Measurements from ENCODE around the gene CHD9NB.
"Not testable (repeated sequence)": the region's sequence is repeated elsewhere in the genome, so short reads cannot be mapped to it uniquely, and the experiment has no call there.

CHD9NB gene

DNA sequence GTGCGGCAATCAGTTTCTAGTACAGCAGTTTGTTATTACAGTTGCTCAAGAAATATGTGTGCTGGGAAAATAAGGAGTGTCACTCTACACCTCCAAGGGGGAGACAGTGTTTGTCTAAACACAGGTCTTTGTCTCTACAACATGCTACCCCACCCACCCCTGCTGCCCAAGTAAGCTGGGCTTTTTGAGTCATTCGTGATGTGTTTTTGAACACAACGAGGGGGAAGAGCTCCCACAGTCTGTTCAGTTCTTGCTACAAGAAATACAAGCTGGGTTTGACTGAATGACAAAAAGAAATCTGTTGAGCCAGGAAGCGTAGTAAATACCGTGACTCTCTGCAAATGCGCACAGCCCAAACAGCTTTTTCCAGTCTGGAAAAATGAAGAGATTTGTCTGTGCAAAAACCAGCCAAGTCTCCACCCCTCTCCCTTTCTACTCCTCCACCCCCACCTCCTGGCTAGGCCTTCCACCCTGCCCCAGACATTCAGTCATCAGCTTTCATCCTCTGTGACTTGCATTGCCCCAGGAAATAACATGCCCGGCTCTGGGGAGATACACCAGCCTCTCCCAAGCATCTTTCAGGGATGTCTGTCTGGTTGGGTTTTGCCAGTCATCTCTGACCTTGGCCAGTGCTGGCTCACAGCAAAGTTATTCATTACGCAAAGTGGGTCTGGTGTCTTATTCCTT lies 27.8 kb upstream of the CHD9NB start:
- ChIA-PET POLR2A (ENCODE audit: low non-redundant PET) (interaction anchor here (0.5 to 1.0 kb wide), 3 partner anchors 12 to 26 kb away, joined by 3 to 4 read pairs (median 3); no protein-coding TSS in a partner anchor), CTCF (interaction anchor here (1.4 to 2.6 kb wide), 3 partner anchors 21 to 104 kb away, joined by 3 to 17 read pairs (median 4); partner anchors contain the start of gene CHD9)
- peak overlapping the region; percentile 91 for H3K27ac ChIP-seq
- TF ChIP-seq CTCF (conservative IDR thresholded peaks at IDR 0.05; ENCODE audit: low read depth), result no peak
- DNase-seq (ENCODE audit: low spot score), result peak; percentile 96

DNA sequence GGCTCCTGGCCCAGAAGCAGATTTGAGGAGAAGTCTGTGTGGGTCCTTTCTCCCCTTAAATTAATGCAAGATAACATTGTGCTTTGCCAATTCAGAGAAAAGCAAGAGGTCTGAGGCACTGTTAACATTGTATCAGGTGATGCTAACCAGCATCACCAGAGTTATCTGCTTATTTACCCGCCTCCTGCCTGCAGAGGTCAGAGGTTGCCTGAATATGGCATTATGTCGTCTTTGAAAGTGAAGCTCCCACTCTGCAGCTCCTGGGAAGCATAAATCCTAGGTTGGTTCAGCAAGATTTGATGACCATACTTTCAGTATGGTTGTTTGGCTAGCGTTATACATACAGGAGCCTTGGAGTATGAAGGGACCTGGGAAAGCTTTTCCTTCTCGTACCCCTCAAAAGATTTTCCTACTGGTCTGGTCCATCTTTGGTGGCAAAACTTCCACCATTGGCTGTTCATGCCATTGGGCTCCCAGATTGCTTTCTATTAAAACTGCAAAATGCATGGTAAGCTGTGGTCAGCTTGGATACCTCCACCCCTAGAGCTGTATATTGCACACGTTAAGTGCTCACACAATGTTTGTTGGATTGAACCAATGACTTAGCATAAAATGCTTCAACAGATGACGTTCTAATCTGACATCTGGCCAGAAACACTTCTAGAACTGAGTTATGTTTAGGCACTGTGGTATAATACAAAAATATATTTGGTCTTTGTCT lies 26.2 kb upstream of the CHD9NB start:
- ChIA-PET POLR2A (ENCODE audit: low non-redundant PET) (no interaction called here), CTCF (interaction anchor here (0.7 to 2.6 kb wide), 4 partner anchors 14 to 367 kb away, joined by 3 to 17 read pairs (median 7); partner anchors contain the start of gene CHD9)
- DNase-seq (ENCODE audit: low spot score), result no peak
- no peak for TF ChIP-seq CTCF (conservative IDR thresholded peaks at IDR 0.05; ENCODE audit: low read depth)
- H3K27ac ChIP-seq, result peak overlapping the region; percentile 91; the same call in 1 of the 2 replicates

- no peak for DNase-seq (ENCODE audit: low spot score)
- H3K27ac ChIP-seq, result no peak overlapping the region
- ChIA-PET CTCF (no interaction called here), POLR2A (ENCODE audit: low non-redundant PET) (no interaction called here)
- TF ChIP-seq CTCF (conservative IDR thresholded peaks at IDR 0.05; ENCODE audit: low read depth), result no peak
Observed at GRCh38 chr16:53078247-53078646, 25.6 kb upstream of the CHD9NB start.

- DNase-seq (ENCODE audit: low spot score); H3K27ac ChIP-seq; POLR2A ChIA-PET (ENCODE audit: low non-redundant PET); CTCF ChIA-PET: not testable (repeated sequence)
Observed at GRCh38 chr16:53075461-53075860, 22.8 kb upstream of the CHD9NB start.

GRCh38 chr16:53074296-53074695 lies 21.6 kb upstream of the CHD9NB start:
- peak overlapping the region; percentile 9; the same call in 1 of the 2 replicates for H3K27ac ChIP-seq
- CTCF ChIA-PET; DNase-seq (ENCODE audit: low spot score); POLR2A ChIA-PET (ENCODE audit: low non-redundant PET): not testable (repeated sequence)

DNA sequence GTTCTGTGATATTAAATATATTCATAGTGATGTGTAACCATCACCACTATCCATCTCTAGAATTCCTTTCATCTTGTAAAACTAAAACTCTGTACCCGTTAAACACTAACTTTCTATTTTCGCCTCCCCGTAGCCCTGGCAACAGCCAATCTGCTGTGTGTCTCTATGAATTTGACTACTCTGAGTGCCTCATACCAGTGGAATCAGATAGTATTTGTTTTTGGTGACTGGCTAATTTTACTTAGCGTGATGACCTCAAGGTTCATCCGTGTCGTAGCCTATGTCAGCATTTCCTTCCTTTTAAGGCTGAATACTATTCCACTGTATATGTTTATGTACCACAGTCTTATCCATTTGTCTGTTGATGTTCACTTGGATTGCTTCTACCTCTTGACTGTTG lies 20.3 kb upstream of the CHD9NB start:
- no peak for DNase-seq (ENCODE audit: low spot score)
- ChIA-PET POLR2A (ENCODE audit: low non-redundant PET) (no interaction called here), CTCF (interaction anchor here (0.6 kb wide), 1 partner anchor 342 kb away, joined by 5 read pairs; no protein-coding TSS in a partner anchor)
- TF ChIP-seq CTCF (conservative IDR thresholded peaks at IDR 0.05; ENCODE audit: low read depth), result no peak
- no peak overlapping the region for H3K27ac ChIP-seq

DNA sequence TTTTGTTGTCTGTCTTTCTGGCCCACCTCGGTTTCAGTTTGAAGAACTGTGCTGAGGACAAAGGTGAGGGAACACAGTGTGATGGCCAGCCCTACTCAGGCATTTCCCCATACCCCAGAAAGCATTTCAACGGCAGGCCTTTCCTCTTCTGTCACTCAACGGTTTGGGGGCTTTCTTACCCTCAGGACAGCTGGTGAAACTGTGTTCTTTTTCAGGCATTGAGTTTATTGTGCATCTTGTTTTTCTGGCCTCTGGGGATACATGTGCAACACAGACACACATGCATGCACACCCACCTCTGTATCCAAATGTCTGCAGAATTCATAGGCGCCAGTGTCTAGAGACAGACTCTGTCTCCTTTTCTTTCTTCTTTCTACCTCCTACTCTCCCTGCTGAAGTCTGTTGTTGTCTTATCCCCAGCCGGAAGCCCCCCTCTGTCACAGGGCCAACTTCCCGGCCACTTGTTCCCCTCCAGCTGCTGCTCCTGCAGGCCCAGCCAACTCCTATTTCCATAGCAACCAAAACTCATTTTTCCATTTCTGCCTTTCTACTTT lies 19.1 kb upstream of the CHD9NB start:
- POLR2A ChIA-PET (ENCODE audit: low non-redundant PET), result no interaction called here
- H3K27ac ChIP-seq, result peak overlapping the region; percentile 7; the same call in 1 of the 2 replicates
- CTCF ChIA-PET, result no interaction called here
- TF ChIP-seq CTCF (conservative IDR thresholded peaks at IDR 0.05; ENCODE audit: low read depth), result no peak
- DNase-seq (ENCODE audit: low spot score), result no peak
